GM12873 (cell line): ENCODE results near the gene ADAMTS14.

ENCODE experiments used
- TF ChIP-seq, protein P1 (sequence below): IDR thresholded peaks from 2 replicates; pipeline ENCODE4 v1.5.1; 2012; ENCODE audit warnings: low read depth, mild to moderate bottlenecking, moderate library complexity, low read length, control low read depth; ENCODE audit not compliant: insufficient read depth; ENCODE audit errors: missing control alignments

The ADAMTS14 gene

DNA sequence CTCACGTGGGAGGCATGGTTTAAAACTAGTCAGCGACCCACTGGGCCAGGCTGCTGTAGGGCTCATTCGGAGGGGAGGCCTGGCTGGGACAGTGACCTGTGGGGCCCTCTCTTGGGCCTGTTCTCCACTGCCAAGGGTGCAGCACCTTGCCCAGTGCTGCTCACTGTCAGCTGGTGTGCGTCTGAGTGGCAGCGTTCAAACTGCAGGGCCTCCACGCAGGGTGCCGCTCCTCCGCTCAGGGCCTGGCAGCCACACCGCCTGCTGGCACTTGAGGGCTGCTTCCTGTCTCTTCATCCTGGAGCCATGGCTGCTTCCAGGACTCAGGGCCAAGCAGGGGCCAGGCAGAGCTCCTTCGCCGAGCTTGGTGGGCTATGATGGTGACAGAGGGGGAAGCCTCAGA is 18.3 kb downstream of the ADAMTS14 start:
- TF ChIP-seq, protein P1, sequence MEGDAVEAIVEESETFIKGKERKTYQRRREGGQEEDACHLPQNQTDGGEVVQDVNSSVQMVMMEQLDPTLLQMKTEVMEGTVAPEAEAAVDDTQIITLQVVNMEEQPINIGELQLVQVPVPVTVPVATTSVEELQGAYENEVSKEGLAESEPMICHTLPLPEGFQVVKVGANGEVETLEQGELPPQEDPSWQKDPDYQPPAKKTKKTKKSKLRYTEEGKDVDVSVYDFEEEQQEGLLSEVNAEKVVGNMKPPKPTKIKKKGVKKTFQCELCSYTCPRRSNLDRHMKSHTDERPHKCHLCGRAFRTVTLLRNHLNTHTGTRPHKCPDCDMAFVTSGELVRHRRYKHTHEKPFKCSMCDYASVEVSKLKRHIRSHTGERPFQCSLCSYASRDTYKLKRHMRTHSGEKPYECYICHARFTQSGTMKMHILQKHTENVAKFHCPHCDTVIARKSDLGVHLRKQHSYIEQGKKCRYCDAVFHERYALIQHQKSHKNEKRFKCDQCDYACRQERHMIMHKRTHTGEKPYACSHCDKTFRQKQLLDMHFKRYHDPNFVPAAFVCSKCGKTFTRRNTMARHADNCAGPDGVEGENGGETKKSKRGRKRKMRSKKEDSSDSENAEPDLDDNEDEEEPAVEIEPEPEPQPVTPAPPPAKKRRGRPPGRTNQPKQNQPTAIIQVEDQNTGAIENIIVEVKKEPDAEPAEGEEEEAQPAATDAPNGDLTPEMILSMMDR, result no peak

DNA sequence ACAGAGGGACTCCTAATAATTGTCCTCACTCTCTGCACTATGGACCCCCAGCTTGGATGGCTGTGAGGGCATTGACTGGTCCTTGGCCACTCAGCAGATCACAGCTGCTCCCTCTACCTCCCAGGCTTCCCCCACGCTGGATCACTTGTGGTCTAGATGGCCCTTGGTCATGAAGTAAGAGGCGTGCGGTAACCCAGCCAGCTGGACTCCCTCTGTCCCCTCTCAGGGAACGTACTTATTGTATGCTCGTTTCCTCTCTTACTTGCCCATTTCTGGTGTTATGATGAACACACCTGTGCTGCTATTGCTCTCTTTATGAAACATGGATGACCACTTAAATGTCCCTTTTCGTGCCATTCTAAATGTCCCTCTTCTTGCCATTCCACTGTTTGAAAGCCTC is 19.3 kb downstream of the ADAMTS14 start:
- TF ChIP-seq, protein P1, result no peak

DNA sequence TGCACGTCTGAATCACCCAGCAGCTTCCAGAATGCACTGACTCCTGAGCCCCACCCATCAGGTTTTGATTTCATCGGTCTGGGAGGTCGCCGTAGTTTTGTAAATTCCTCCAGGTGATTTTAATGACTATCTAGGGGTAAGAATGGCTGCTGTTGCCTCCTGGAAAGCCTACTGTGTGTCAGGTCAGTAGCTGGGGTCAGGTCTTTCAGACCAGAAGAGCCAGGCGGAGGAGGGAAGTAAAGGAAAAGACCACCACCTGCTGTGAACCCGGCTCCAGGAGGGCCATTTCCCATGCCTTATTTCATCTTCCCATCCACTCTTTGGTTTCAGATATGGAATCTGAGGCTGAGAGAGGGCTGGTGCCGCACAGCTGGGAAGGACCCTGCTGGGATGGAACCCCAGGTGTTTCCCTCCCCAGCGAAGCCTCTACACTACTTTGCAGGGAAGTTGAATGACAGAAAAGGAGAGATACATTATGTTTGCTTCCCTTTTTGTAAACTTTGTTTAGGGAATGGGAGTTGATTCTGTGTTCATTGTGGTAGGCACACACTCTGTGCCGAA is 19.8 kb downstream of the ADAMTS14 start:
- TF ChIP-seq, protein P1, result no peak

DNA sequence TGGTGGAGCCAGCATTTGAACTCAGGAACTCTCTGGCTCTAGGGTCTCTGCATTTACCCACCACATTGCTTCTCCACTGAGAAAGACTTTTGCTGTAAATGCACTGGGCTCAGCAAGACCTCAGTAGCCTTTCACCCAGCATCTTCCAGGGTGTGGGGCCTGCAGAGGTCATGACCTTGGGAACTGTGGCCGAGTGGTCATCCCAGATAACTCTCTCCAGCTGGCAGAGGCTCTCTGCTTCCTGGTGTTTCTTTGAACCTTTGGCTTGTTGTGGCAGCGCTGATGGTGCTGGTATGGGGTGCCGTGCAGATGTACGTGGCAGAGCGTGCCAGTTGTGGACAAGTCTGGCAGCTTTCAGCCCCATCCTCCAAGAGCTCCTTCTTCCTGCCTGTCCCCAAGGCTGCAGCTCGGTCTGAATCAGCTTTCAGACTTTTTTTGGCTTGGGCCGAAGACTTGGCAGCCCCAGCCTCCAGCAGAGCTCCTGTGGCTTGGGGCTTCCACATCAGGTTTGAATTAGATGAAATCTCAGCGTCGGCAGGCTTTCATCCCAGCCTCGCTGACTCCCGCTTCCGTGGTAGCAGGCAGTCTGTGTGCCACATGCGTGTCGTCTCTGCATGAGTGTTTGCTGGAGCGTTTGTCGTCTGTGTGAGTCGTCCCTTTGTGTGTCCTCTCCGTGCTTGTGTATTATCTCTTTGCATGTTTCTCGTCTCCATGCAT is 21.5 kb downstream of the ADAMTS14 start:
- TF ChIP-seq, protein P1, result no peak

DNA sequence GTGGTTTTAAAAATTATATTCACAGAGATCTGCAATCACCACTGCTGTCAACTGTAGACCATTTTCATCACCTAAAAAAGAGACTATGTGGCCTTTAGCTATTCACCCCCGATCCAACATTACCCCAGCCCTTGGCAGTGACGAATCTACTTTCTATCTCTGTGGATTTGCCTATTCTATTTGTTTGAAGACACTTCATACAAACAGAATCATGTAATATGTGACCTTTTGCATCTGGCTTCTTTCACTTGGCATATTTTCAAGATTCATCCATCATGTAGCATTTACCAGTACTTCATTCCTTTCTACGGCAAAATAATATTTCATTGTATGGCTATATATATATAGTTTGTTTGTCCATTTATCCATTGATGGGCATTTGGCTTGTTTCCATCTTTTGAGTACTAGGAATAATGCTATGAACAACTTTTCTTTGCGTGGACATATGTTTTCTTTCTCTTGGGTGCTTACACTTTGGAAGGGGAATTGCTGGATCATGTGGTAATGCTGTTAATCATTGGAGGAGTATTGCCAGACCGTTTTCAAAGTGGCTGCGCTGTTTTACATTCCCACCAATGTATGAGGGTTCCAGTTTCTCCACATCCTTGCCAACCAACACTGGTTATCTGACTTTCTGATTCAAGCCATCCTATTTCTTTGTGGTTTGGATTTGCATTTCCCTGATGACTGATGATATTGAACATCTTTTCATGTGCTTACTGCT is 22.3 kb downstream of the ADAMTS14 start:
- TF ChIP-seq, protein P1, result no peak

DNA sequence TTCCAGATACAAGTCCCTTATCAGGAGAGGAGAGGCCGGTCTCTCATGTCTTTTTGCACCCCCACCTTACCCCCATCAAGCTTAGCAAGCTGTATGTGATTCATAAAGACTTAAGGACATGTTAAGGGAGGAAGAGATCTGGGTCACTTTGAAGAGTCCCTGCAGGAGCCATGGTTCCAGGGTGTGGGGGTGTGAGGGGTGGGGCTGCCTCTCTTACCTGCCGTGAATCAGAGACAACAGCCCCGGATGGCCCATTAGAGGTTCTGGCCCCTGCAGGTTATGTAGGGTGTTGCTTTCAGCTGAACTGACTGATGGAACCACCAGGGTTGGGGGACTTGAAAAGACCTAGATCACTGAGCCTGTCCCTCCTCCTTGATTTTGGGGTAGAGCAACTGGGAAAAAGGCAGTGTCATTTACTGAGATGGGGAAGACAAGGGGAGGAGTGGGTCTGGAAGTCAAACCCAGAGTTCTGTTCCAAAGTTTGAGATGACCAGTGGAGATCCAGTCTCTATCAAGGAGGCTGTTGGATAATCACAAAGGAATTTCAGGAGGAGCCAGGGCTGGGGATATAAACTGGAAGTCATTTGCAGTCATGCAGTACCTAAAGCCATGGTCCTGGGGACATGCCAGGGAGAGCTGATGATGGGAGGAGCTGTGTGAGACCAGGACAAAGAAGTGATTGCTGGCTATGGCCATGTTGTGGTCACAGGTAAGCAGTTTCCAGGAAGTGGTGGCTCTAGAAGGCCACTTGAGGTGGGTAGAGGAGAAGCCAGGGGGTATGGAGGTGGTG is 23.1 kb downstream of the ADAMTS14 start:
- TF ChIP-seq, protein P1, result no peak

DNA sequence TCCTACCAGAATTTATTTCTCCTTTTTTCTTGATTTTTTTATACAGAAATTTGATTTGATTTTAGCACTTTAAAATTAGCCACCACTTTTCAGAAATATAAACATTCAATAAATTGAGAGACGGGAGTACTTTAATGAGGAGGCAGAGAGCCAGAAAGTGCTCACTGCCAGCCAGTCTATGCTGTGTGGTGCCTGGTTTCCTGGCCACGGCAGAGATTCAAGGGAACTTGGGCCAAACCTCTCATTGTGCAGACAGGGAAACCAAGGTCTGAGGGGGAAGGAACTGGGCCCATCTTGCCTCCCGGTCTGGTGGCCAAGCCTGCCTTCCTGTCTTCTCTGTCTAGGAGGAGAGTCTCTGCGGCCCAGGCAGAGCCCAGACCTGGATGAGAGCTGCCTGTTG is 25.9 kb downstream of the ADAMTS14 start:
- TF ChIP-seq, protein P1, result no peak
